Measurements from ENCODE around the gene VSIG2.

Gene VSIG2

DNA sequence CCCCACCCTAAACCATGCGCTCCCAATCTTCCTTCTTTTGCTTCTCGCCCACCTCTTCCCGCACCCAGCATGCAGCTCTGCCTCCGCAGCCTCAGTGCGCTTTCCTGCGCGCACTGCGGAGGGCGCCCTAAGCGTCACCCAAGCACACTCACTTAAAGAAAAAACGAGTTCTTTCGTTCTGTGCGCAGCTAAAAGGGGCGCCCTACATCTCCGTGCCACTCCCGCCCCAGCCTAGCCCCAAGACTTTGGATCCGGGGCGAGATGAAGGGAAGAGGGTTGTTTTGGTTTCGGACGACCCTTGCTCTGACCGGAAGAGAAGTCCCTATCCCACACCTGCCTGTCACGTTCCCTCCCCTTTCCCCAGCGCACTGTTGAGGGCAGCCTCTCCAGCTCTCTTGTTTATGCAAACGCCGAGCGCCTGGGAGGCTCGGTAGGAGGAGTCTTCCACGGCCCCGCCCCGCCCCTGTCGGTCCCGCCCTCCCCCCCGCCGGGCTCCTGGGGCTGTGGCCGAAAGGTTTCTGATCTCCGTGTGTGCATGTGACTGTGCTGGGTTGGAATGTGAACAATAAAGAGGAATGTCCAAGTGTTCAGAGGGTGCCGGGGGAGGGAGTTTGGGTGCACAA, 5.3 kb downstream of the VSIG2 start:
- peak overlapping the region; percentile 55 for H3K27ac ChIP-seq
- TF ChIP-seq, protein P1, sequence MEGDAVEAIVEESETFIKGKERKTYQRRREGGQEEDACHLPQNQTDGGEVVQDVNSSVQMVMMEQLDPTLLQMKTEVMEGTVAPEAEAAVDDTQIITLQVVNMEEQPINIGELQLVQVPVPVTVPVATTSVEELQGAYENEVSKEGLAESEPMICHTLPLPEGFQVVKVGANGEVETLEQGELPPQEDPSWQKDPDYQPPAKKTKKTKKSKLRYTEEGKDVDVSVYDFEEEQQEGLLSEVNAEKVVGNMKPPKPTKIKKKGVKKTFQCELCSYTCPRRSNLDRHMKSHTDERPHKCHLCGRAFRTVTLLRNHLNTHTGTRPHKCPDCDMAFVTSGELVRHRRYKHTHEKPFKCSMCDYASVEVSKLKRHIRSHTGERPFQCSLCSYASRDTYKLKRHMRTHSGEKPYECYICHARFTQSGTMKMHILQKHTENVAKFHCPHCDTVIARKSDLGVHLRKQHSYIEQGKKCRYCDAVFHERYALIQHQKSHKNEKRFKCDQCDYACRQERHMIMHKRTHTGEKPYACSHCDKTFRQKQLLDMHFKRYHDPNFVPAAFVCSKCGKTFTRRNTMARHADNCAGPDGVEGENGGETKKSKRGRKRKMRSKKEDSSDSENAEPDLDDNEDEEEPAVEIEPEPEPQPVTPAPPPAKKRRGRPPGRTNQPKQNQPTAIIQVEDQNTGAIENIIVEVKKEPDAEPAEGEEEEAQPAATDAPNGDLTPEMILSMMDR (conservative IDR thresholded peaks at IDR 0.05) = peak; percentile 77
- no peak for TF ChIP-seq ZFX (IDR thresholded peaks at IDR 0.05)

DNA sequence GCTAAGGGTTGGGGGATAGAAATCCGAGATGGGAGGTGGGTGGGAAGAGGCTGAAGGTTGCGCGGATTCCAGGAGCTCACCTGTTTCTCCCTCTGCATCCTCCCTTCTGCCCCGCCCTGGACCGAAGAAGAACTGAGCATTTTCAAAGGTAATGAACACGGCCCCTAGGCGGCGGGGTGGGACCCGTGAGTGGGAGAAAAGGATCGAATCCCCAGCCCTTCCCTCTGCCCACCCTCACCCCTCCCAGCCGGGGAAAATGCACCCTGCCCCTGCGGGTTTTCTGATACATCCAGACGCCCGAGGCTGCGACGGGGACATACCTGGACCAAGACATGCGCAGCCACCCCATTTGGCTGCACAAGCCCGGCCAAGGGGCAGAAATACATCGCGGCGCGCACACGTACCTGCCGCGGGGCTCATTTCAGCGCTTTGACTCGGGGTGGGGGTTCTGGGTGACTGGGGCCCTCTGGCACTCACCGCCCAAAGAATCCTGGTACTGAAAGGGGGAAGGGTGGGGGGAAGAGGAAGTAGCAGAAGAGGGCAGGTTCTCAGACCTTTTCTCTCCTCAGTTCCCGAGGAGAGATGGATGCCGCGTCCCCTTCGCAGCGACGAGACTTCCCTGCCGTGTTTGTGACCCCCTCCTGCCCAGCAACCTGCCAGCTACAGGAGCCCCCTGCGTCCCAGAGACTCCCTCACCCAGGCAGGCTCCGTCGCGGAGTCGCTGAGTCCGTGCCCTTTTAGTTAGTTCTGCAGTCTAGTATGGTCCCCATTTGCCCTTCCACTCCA, 6.0 kb downstream of the VSIG2 start:
- peak overlapping the region; percentile 55 for H3K27ac ChIP-seq
- no peak for TF ChIP-seq ZFX (IDR thresholded peaks at IDR 0.05)
- TF ChIP-seq, protein P1 (conservative IDR thresholded peaks at IDR 0.05) = no peak

DNA sequence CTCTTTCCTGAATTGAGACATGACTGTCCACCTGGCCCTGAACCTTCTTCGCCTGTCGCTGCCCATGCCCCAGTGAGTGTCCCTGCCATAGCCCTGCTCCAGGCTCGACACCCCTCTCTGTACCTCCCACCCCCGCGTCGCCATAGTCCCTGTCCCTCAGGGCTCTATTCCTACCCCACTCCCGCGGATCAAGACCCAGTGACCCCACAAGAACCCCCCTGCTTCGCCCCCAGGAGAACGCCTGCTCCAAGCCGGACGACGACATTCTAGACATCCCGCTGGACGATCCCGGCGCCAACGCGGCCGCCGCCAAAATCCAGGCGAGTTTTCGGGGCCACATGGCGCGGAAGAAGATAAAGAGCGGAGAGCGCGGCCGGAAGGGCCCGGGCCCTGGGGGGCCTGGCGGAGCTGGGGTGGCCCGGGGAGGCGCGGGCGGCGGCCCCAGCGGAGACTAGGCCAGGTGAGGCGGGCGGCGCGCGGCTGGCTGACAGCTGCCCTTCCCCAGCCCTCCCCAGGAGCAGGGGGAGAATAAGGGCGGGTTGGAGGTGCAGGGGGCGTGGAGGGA, 6.7 kb downstream of the VSIG2 start:
- no peak overlapping the region for H3K27ac ChIP-seq
- TF ChIP-seq ZFX (IDR thresholded peaks at IDR 0.05) = no peak
- TF ChIP-seq, protein P1 (conservative IDR thresholded peaks at IDR 0.05) = no peak

DNA sequence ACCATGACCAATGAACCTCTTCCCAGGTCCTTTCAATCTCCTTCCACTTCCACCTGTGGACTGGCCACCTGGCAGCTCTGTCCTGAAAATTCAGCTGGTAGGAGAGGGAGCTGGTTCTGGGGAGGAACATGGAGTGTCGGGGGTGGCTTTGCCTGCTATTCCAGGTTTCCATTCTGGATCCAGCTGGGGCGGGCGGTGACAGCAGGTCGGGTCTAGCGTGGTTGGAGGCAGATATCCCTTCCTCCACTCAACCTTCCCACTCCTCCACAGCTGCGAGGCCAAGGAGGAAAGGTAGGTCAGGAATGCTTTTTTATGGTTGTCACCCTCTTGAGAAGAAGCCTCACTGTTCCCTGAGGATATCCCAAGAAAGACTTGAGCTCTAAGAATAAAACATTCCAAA, 9.0 kb downstream of the VSIG2 start:
- TF ChIP-seq, protein P1 (conservative IDR thresholded peaks at IDR 0.05) = no peak
- no peak for TF ChIP-seq ZFX (IDR thresholded peaks at IDR 0.05)
- no peak overlapping the region for H3K27ac ChIP-seq

DNA sequence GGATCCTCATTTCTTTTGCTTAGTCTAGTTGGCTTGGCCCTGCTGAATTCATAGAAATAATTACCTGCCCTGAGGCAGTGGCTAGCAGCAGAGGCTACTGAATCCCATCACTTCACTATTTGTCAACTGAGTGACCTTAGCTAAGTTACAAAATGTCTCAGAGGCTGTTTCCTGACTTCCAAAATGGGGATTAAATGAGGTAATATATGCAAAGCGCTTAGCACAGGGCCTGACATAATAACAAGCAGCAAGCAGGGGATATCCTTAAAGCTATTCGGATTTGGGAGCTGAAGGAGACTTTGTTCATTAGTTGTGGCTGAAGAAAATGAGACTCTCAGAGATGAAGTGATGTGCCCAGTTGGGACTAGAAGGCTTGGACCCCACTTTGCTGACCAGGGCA, 9.5 kb downstream of the VSIG2 start:
- TF ChIP-seq, protein P1 (conservative IDR thresholded peaks at IDR 0.05) = no peak
- no peak overlapping the region for H3K27ac ChIP-seq

DNA sequence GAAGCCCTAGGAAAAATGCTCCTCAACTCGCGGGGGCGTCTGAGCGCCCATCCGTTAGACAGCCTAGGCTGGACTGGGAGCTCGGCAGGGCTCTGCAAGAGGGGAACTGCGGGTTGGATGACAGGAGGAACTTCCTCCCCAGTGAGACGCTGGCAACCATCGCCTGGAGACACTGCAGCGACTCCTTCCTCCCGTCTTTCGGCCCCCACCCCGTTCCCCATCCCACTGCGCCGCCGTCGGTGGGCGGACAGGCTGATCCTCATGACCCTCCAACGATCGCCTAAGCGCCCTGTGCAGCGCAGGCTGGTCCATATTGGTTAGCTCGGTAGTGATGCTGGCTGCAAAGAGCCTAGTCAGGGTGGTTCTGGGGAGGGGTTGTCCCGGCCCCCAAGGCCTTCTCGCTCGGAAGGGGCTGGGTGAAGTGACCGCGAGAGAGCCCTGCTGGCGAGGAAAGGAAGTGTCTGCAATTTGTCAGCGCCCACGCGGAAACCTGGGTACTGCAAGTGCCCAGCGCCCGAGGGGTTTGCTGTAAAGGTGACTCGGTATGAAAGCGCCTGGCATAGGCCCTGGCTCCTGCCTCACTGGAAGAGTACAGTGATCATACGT, 11.7 kb downstream of the VSIG2 start:
- no peak overlapping the region; the same call in 1 of the 2 replicates for H3K27ac ChIP-seq
- TF ChIP-seq, protein P1 (conservative IDR thresholded peaks at IDR 0.05) = peak; percentile 42
- no peak for TF ChIP-seq ZFX (IDR thresholded peaks at IDR 0.05)
